NOMO-1 (cell line): ENCODE results near the gene ALDH3A1.
A peak's percentile ranks its signal among the peaks of the same experiment; 100 is the strongest.
"Not testable (repeated sequence)": the region's sequence is repeated elsewhere in the genome, so short reads cannot be mapped to it uniquely, and the experiment has no call there.

Experiments
- DNase-seq, 2 experiments: peaks; one replicate each; lab custom pipeline; 2025; ENCODE audit not compliant: unreplicated experiment in 2 of 2; lab: John Stamatoyannopoulos, UW

ALDH3A1 gene

DNA sequence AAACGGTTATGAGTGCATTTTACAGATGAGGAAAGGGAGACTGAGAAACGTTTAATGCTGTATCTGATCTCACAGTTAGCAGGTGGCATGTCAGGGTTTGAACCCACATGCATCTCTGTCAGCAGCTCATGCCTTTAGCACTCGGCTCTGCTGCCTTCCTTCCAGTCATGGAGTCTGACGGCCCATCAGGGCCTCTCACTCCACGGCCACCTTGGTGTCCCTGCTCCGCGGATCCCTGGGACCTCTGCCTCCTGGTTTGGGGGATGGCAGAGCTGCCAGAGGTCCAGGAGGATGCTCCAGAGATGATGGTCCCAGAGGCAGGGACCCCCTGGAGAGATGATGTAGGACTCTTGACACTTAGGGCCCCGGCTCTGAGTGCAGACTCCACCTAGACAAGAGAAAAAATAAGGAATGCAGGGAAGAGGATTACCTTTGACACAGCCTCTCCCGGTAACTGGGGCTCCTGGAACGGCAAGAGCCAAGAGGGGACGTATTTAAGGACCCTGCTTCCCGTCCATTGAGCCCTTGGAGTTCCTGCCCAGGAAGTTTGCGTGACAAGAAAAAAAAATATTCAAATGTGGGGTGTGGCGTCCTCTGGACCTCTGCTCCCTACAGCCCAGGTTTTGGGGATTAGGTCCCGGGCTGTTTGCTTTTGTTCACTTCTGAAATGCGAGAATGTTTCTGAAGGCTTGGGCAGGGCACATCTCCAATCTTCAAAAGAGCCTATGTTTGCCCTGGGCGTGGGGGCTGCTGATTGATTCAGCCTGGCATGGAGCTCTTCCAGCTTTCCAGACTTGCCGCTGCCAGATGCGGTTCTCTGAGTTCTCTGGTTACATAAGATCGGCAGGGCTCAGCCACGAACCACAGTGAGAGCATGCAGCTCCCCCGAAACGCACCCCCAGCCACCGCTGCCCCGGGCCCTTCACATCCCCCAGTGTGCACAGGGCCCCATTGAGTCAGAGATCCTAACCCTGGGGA lies at the start of gene ALDH3A1:
ALDH3A1 (minus strand) TSS at position 470 of the 978 bp plus-strand sequence. CDS start 3,169 bp downstream, outside the sequence.
- DNase-seq = no peak

DNA sequence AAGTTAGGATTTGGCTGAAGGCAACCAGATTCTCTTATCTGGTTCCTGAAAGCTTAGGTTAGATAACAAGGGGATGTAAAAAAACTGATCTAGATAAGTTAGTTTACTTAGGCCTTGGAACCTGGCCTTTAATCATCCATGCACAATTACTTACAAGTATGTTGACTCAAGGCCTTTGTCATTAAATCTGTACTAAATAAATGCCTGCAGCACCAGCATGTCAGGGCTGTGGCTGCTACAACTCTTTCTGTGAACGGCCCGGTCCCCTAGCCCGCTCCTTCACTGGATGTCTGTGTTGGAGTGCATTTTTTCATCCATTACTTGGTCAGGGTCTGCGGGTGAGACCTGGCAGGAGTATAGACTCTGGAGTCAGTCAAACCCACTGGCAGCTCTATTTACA lies 48.4 kb upstream of the ALDH3A1 start:
- no peak for DNase-seq

DNA sequence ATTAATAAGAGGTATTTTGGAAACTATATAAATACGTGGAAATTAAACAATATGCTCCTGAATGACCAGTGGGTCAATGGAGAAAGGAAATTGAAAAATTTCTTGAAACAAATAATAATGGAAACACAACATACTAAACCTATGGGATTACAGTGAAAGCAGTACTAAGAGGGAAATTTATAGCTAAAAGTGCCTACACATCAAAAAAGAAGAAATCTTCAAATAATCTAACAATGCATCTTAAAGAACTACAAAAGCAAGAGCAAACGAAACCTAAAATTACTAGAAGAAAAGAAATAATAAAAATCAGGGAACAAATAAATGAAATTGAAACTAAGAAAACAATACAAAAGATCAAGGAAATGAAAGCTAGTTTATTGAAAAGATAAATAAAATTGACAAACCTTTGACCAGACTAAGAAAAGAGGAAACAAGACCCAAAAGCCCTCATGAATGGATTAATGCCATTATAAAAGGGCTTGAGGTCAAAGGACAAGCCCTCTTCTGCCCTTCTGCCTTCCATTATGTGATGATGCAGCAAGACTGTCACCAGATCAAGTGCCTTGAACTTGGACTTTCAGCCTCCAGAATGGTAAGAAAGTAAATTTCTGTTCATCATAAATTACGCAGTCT lies 43.9 kb upstream of the ALDH3A1 start:
- no peak for DNase-seq

DNA sequence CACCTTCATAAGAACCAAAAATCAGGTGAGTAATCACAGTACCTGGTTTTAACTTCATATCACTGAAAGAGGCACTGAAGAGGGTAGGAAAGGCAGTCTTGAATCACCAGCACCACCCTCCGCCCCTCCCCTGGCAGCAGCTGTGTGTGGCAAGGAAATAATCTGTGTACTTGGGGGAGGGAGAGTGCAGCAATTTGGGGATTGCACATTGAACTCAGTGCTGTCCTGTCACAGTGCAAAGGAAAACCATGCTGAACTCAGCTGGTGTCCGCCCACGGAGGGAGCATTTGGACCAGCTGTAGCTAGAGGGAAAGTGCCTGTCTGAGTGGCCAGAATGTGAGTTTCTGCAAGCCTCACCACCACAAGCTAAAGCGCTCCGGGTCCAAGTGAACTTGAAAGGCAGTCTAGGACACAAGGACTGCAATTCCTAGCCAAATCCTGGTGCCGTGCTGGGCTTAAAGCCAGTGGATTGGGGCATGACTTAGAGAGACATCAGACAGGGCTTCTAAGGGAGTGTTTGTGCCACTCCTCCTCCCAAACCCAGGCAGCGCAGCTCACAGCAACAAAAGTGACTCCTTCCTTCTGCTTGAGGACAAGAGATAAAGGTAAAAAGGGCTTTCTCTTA lies 39.7 kb upstream of the ALDH3A1 start:
- DNase-seq = no peak

DNA sequence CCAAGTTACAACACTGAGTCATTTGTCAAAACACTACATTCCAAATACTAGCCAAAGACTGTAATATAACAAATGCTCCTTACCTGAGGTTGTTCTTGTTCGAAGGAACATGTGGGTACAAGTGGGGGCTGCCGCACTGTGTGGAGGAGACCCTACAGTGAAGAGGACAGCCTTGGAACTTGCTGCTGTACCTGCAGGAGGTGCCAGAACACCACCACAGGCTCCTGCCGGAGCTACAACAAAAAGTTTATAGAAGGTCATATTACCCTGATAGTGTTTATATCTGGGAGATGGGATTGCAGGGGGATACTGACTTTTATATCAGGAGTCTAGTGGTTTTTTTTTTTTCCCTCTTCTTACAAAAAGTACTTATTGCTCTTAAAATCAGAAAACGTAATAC lies 37.8 kb upstream of the ALDH3A1 start:
- DNase-seq = no peak

DNA sequence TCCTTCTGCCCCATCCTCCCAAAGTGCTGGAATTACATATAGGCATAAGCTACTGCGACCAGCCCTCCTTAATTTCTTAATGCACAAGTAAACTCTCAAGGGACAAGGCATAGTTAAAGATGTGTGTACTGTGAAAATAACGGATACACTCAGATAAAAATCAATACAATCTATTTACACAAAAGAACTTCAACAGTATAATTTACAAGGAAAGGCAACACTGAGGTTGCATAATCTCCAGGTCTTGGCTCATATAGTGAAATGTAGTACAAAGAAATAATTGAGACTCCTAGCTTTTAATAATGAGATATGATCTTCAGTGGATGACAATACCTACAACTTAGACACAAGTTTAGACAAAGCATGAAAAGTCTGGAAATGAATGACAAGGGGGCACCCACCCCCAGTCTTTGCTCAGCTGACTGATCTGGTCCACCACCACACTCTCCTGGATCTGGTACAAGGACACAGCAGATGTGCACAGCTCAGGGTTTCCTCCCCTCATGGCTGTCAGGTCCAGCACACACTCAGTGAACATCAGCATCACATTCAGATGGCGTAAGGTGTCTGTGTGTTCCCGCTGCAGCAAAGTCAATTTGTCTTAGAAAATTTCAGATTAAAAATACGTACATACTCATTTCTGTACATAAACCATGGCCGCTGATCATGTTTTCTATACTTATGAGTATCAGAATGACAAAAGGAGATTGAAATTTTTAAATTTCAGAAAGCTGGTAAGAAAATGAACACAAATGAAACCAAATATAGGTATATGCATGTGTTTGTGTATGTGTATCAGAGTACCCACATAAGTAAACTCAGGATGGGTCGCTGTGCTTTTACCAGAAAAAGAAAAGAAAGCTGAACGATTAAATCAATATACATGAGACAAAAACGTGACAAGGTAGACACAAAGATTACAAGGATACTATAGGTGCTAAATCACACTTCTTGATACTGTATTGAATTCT lies 33.7 kb upstream of the ALDH3A1 start:
- no peak for DNase-seq

DNA sequence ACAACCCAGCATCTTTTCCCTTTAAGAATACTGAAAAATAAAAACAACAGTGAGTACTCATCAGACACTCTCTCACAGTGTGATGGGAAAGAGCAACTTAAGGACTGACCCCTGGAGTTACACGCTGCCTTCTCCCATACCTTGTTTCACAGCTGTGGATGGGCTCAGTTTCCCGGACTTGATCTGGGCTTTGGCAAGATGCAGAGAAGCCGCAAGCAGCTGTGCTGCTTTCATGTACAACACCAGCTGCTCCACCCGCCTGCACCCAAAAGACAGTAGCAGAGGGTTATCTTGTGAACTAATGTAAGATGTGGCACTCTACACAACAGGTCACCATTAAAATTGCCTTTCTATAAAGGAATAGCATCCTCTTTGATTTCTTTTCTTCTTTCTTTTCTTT lies 32.7 kb upstream of the ALDH3A1 start:
- DNase-seq = no peak

DNA sequence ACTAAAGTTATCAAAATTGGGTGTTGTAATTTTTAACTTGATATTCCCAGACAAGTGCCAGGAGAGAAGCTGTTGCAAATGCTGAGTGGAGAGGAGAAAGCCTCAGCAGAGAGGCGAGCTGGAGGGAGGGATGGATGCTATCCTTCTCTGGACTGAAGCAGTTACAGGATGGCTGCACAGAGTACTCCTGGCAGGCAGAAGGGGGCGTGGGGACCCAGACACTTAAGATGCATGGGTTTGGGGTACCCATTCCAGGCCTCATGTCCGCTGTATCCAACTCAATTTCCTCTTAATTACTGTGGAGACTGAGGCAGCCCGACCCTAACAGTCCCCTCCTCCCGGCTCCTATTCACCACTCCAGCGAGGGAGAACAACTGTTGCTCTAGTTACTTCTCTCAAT lies 25.4 kb upstream of the ALDH3A1 start:
- no peak for DNase-seq

DNA sequence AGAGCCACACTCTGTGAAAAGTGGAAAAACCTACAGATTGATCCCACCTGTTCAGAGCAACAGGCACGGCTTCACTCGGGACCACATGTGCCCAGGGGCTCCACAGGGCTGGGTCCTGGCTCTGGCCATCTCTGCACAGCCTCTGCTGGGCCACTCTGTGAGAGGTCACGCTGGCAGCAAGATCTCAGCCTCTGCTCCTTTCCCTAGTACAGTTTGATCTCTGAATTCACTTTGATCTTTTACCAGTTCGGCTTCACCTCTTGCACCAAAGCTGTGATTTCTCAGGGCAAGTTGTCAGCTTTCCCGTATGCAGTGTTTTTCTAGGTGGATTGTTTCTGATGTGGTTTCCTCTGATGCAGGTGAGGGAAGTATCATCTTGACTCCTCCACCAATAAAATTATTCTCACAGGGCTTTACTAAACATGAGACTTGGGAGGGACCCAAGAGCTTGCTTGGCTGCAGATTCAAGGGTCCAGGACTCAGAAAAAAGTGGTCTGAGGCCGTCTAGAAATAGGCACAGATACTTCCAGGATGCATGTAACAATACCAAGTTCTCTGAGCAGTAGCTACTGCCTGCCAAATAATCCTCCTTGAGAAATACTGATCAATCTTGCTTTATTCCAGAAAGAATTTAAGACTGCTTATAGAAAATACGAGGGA lies 24.0 kb upstream of the ALDH3A1 start:
- DNase-seq = no peak

DNA sequence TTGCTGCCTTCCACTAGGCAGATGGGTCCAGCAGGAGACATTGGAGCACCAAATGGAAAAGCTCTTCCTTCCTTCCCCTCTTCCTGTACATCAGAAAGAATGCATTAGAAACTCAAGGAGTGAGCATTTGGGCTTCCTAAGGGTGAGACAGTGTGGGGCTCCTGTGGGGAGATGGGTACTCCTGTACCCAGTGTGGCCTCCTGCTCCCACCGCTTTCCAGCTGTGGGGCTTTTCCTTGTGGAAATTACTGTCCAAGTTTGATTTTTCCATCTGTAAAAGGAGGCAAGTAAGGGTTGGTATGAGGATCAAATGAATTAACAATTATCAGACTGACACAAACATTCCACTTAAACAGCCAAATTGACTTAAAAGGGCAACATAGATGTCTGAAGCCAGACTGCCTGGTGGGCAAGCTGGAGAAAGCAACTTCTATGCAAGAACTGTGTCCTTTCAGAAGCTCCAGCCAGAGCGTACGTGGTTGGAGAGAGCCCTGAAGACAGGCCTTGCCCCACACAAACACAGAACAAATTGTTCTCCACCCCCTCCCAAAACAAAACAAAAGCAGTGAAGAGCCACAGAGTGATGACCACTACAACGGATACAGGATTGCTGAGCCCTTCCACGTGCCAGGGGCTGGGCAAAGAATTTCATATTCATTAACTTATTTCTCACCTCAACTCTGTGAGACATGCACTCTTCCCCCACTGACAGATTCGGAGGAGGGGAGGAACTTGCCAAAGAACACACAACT lies 23.1 kb upstream of the ALDH3A1 start:
- no peak for DNase-seq

DNA sequence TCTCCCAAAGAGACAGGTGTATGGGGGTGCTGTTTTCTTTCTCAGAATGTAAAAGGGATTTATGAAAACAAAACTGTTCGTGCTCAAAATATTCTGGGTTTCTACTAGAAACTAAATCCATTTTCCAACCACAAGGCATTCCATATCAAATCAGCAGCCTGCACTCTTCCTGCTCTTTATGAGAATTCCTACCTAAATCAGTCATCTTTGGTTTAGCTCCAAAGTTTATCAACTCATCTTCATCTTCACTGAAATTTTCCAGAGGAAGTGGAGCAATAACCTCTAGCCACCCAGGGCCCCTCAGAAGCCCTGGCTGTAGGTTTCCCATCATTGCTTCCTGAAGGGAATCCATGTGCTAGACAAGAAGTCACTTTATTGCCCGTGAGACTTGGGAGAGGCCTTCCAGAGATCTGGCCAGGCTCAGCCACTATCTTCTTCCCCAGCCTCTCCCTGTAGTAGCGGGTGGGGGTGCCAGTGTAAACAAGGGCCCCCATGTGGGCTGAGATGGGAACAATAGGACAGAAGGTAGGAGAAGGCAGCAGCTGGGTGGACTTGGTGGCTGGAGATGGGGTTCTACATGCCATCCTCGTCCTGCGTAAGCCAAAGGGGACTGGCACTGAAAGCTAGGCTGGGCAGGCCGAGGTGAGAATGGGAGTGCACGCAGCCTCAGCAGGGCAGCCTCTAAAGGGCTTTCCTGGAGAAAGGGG lies 22.0 kb upstream of the ALDH3A1 start:
- DNase-seq = no peak

DNA sequence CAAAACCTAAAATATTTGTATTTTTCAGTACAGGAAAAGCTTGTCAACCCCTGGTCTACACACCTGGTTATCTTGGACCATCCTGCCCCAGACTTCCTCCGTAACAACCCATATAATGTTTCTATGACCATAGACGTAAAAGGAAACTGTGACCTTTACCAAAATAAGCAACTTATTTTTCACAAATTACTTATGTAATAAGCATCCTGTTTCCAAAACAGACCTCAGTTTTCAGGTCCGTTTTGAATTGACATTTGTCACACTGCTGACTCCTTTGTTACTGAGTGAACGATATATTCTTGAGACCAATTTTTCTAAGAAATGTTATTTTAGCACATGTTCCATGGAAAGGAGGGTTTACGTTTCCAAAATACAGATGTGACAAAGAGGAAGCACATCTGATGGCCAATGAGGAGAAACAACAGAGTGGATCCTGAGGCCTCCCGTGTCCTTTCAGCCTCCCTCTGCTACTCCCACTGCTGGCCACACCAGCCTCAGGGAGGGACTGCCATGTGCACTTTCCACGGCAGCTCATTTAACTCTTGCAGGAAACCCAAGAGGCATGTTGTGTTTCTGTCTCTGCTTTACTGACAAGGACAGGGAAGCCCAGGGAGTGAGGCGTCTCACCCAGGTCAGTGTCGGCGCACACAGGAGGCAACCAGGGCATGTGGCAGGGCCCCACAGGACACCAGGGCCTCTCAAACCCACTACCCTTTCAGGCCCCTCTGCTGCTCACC lies 20.1 kb upstream of the ALDH3A1 start:
- no peak for DNase-seq

DNA sequence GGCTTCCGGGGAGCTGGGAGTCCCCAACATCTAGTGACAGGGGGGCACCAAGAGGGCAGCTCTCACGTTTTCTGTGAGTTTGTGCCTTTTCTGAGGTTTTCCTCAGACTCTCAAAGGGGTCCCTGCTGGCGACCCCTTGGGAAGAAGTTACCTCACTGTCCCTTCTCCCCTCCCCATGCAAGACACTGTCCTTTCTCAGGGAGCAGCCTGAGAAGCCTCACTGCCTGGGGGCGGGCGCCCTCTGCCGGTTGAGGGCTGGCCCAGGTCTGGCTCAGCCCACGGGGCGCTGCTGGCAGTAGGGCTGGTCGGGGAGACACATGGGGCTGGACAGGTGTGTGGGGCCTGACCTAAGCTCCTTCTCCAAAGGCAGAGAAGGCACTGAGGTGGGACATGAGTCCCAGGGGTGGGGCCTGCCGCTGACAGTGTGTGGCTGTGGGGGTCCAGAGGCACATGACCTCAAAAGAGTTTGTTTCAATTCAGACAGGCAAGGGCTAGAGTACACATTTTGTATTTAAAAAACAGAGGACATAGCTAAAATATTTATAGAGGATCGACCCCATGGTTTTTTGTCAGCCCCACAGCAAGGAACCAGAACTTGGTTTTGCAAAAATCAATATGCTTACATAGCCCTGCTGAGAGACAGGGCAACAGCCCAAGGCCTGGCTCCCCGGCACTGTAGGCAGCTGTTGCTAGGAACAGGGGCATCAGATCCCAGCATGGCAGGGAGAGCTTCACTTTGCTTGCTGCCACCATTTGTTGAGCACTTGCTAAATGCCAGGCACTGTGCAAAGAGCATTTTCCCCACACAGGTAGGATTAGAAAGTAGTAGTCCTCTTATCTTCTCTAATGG lies 18.5 kb upstream of the ALDH3A1 start:
- peak; percentile 61 to 63 for DNase-seq

DNA sequence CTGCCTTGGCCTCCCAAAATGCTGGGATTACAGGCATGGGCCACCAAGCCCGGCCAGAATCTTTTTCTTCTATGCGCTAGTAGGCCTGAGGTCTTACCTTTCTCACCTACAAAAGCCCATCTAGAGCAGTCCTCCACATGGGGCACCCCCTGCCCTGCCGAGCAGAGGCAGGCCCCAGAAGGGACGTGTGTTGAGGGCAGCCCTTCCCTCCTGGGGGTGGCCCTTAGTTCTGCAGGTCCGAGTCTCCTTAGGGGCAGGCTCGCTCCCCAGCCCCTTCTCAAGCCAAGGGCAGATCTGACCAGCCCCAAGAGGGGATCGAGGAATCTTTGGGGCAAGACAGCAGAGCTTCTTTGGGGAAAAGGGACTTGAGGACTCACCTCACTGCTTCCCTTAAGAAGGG lies 17.9 kb upstream of the ALDH3A1 start:
- no peak for DNase-seq

DNA sequence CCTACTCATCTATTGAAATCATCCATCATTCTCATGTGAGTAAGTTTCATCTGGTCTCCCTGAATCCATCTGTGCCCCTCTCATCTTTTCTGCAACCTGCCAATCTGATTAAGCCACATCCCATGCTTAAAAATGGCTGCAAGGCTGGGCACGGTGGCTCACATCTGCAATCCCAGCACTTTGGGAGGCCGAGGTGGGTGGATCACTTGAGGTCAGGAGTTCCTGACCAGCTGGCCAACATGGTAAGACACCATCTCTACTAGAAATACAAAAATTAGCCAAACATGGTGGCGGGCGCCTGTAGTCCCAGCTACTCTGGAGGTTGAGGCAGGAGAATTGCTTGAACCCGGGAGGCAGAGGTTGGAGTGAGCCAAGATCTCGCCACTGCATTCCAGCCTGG lies 15.9 kb upstream of the ALDH3A1 start:
- not testable (repeated sequence) for DNase-seq

DNA sequence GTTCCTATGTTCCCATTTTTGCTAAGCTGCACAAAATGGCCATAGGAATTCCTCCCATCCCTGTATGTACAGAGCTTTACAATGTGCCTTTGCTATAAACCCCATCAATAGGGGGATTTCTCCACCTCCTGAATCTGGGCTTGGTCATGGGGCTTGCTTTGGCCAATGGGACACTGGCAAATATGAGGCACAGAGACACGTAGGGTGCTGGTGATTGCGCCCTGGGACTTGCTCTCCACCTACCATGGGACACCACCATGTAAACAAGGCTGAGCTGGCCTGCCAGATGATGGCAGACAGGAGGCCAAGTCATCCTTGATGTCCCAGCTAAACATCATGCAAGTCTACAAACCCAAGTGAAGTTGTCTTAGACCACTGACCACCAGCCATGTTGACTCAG lies 15.3 kb upstream of the ALDH3A1 start:
- DNase-seq = no peak

DNA sequence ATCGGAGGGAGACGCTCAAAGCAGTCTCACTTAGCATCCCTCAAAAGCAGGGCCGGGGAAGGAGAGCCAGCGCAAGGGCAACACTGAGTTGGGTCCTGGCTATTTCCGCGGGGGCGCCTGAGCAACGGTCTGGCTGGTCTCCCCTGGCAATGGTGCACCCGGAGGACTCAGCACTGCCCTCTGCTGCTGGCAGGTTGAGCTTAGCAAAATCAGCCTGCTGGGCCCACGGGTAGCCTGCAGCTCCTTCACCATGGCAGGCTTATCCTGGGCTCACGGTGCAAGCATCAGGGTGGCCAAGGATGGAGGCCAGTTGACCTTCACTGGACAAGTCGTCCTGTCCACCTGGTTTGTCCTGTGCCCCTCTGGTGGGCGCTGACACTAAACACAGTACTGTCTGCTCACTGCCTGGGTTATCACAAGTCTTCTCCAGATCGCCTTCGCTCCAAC lies 14.4 kb upstream of the ALDH3A1 start:
- peak; percentile 54 to 66 for DNase-seq
